OCI-LY7 (cell line): ENCODE data around the gene TOR3A. TPM values are rescaled to one million over a fixed set of nuclear protein-coding genes. Genes with fewer than 3 reads are reported as not detected.

Experiments
- BruUV-seq: library from RNA; stranded (reverse); fragments of 400-500 nt; replicated peaks from 2 replicates; lab custom pipeline; 2021; lab: Mats Ljungman, UMichigan
- CTCF ChIA-PET: fragments of 300-600 bp; sonication (Branson Sonifier 250); formaldehyde crosslinking; loops from one replicate; lab custom pipeline; 2022; ENCODE audit warnings: antibody characterized with exemption; ENCODE audit not compliant: unreplicated experiment; lab: Charles Lee
- POLR2A ChIA-PET: fragments of 300-600 bp; sonication (Branson Sonifier 250); formaldehyde crosslinking; loops from one replicate; lab custom pipeline; 2022; ENCODE audit warnings: antibody characterized with exemption; lab: Charles Lee
- DNase-seq: peaks from one replicate; pipeline ENCODE4 v3.0.0-alpha.2; 2015; ENCODE audit warnings: low spot score
- H2AFZ ChIP-seq: fragments of 200-600 bp; sonication (generic), shearing (Covaris generic); 2 replicates; pipeline ENCODE4 v1.6.1; 2014; ENCODE audit warnings: mild to moderate bottlenecking, antibody characterized with exemption, low read length, moderate library complexity
- H3K27ac ChIP-seq: fragments of 200-600 bp; sonication (generic); 2 replicates; pipeline ENCODE4 v1.5.1; 2014; ENCODE audit warnings: mixed run types, low read depth, mild to moderate bottlenecking, moderate library complexity, low read length, inconsistent platforms; ENCODE audit not compliant: poor library complexity, severe bottlenecking
- H3K36me3 ChIP-seq: fragments of 200-600 bp; sonication (generic); 2 replicates; pipeline ENCODE4 v1.6.1; 2014; ENCODE audit warnings: mild to moderate bottlenecking, antibody characterized with exemption, low read length, moderate library complexity, mixed read lengths; ENCODE audit not compliant: insufficient read depth
- H3K4me1 ChIP-seq: fragments of 200-600 bp; sonication (generic); 2 replicates; pipeline ENCODE4 v1.5.1; 2014; ENCODE audit warnings: mild to moderate bottlenecking, low read length; ENCODE audit not compliant: insufficient read depth, poor library complexity, severe bottlenecking
- H3K4me2 ChIP-seq: fragments of 200-600 bp; sonication (generic); 2 replicates; pipeline ENCODE4 v1.6.1; 2014; ENCODE audit warnings: mild to moderate bottlenecking, low read length
- H3K4me3 ChIP-seq: fragments of 200-600 bp; sonication (generic); 2 replicates; pipeline ENCODE4 v1.5.1; 2014; ENCODE audit warnings: mild to moderate bottlenecking, low read depth, low read length; ENCODE audit not compliant: poor library complexity, severe bottlenecking
- H3K79me2 ChIP-seq: fragments of 200-600 bp; sonication (generic); 2 replicates; pipeline ENCODE4 v1.6.1; 2016; ENCODE audit warnings: low read depth, mild to moderate bottlenecking, low read length, moderate library complexity, mixed read lengths; ENCODE audit not compliant: insufficient read depth
- H3K9me2 ChIP-seq: fragments of 200-600 bp; sonication (generic); 2 replicates; pipeline ENCODE4 v1.6.1; 2016; ENCODE audit warnings: mild to moderate bottlenecking, low read length, mixed read lengths; ENCODE audit not compliant: insufficient read depth
- H3K9me3 ChIP-seq: fragments of 200-600 bp; sonication (generic); 2 replicates; pipeline ENCODE4 v1.6.1; 2014; ENCODE audit warnings: mild to moderate bottlenecking, mixed run types, low read length, mixed read lengths
- H4K20me1 ChIP-seq: fragments of 200-600 bp; sonication (generic); 2 replicates; pipeline ENCODE4 v1.6.1; 2014; ENCODE audit warnings: mild to moderate bottlenecking, antibody characterized with exemption, low read length, moderate library complexity, mixed read lengths; ENCODE audit not compliant: insufficient read depth
- EZH2phosphoT487 ChIP-seq: fragments of 200-600 bp; sonication (generic); IDR thresholded peaks from 2 replicates; pipeline ENCODE4 v1.6.1; 2018; ENCODE audit warnings: low read depth, borderline replicate concordance, mild to moderate bottlenecking, mixed run types, antibody characterized with exemption, low read length, moderate library complexity, mixed read lengths
- intact Hi-C: fragments of 100-400 bp; cut with micrococcal nuclease; formaldehyde crosslinking; loops from one replicate; pipeline ENCODE4 v1.10.0; 2022; ENCODE audit not compliant: unreplicated experiment
- total RNA-seq, 2 experiments: library from RNA; depleted of rRNA in 1 of 2; stranded (reverse); fragments of >200 nt in 1 of 2; shearing (Covaris generic) in 1 of 2; gene quantifications; 2 replicates each; pipeline ENCODE4 v1.2.3, GENCODE V29; 2014 to 2022
- TF ChIP-seq, protein P1 (sequence below): fragments of 200-600 bp; sonication (generic); conservative IDR thresholded peaks from 2 replicates; pipeline ENCODE4 v1.5.1; 2014; ENCODE audit warnings: mild to moderate bottlenecking, antibody characterized with exemption, low read length, moderate library complexity, mixed read lengths

TOR3A gene
- total RNA-seq, 2 experiments from 2014 or later = 49.0 to 66.7 TPM

- H3K36me3 ChIP-seq = peaks cover 22% of the 10 kb centered on the region
- TF ChIP-seq EZH2phosphoT487 = no peak
- TF ChIP-seq, protein P1, sequence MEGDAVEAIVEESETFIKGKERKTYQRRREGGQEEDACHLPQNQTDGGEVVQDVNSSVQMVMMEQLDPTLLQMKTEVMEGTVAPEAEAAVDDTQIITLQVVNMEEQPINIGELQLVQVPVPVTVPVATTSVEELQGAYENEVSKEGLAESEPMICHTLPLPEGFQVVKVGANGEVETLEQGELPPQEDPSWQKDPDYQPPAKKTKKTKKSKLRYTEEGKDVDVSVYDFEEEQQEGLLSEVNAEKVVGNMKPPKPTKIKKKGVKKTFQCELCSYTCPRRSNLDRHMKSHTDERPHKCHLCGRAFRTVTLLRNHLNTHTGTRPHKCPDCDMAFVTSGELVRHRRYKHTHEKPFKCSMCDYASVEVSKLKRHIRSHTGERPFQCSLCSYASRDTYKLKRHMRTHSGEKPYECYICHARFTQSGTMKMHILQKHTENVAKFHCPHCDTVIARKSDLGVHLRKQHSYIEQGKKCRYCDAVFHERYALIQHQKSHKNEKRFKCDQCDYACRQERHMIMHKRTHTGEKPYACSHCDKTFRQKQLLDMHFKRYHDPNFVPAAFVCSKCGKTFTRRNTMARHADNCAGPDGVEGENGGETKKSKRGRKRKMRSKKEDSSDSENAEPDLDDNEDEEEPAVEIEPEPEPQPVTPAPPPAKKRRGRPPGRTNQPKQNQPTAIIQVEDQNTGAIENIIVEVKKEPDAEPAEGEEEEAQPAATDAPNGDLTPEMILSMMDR = no peak
- no peaks in the 10 kb centered on the region for H3K9me2 ChIP-seq
- H3K27ac ChIP-seq = no peak overlapping the region
- ChIA-PET CTCF (no interaction called here), POLR2A (interaction anchor here (0.6 to 2.0 kb wide), 6 partner anchors 10 to 180 kb away, joined by 3 to 5 read pairs (median 3); no protein-coding TSS in a partner anchor)
- intact Hi-C loops = no loop called here
- H2AFZ ChIP-seq = no peak overlapping the region
- no peak overlapping the region for H3K4me3 ChIP-seq
- peaks cover 6% of the 10 kb centered on the region for H3K4me1 ChIP-seq
- 0 out of 2 replicates have a peak, but pooled peaks cover 12% of the 10 kb centered on the region for H3K9me3 ChIP-seq
- H4K20me1 ChIP-seq = no peaks in the 10 kb centered on the region
- no TSS peak for BruUV-seq
- DNase-seq = no peak
- H3K4me2 ChIP-seq = no peak overlapping the region
- H3K79me2 ChIP-seq = peaks cover 8% of the 10 kb centered on the region; the same call in 1 of the 2 replicates
Measured at GRCh38 chr1:179043907-179044306, 38.0 kb upstream of the TOR3A start.

DNA sequence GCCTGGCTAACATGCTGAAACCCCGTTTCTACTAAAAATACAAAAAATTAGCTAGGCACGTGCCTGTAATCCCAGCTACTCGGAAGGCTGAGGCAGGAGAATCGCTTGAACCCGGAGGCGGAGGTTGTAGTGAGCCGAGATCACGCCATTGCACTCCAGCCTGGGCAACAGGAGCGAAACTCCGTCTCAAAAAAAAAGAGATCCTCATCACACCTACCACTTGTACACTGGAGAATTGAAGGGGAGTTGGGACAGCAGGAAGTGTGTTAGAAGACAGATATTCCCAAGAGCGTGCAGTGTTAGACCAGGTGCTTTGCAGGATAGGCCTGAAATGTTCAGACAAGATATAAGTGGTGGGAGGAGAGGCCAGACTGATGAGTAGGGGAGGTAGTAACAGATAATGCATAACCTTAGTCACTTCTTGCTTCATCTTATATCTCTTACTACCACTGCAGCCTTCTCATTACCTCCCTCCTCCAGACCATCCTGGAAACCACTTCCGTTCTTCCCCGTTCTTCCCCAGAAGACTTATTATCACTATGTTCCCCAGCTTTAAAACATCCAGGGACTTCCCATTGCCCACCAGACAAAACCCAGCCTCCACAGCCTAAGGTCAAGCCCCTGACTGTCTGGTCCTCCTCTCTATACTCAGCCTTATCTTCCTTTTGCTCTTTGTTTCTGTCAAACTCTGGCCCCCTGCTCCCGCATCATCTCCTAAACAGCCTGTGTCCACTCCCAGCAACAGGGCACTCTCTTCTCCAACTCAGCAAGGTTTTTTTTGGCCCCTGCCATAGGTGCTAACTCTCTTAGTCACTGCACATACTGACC, 34.8 kb upstream of the TOR3A start:
- no peak for DNase-seq
- Histone ChIP-seq H3K9me3 (0 out of 2 replicates have a peak, but pooled peaks cover 8% of the 10 kb centered on the region), H3K4me3 (no peak overlapping the region), H3K4me2 (no peak overlapping the region), H3K36me3 (peaks cover 20% of the 10 kb centered on the region), H4K20me1 (no peaks in the 10 kb centered on the region; the same call in 1 of the 2 replicates), H3K9me2 (no peaks in the 10 kb centered on the region), H3K27ac (no peak overlapping the region), H3K4me1 (no peaks in the 10 kb centered on the region), H3K79me2 (no peaks in the 10 kb centered on the region), H2AFZ (no peak overlapping the region)
- no TSS peak for BruUV-seq
- no peak for TF ChIP-seq EZH2phosphoT487
- TF ChIP-seq, protein P1 = no peak
- ChIA-PET POLR2A (interaction anchor here (1.6 kb wide), 1 partner anchor 8 kb away, joined by 5 read pairs; no protein-coding TSS in a partner anchor), CTCF (no interaction called here)
- intact Hi-C loops = no loop called here

- H3K79me2 ChIP-seq = no peaks in the 10 kb centered on the region
- H3K4me1 ChIP-seq = no peaks in the 10 kb centered on the region
- no peak overlapping the region for H3K27ac ChIP-seq
- H3K4me3 ChIP-seq = no peak overlapping the region
- H4K20me1 ChIP-seq = no peaks in the 10 kb centered on the region; the same call in 1 of the 2 replicates
- H3K36me3 ChIP-seq = peaks cover 14% of the 10 kb centered on the region
- TF ChIP-seq, protein P1 = no peak
- no peak for TF ChIP-seq EZH2phosphoT487
- no peak for DNase-seq
- ChIA-PET POLR2A (interaction anchor here (0.5 to 1.6 kb wide), 3 partner anchors 9 to 246 kb away, joined by 3 to 5 read pairs (median 4); partner anchors contain the start of gene SOAT1), CTCF (no interaction called here)
- intact Hi-C loops = no loop called here
- H3K9me3 ChIP-seq = 0 out of 2 replicates have a peak, but pooled peaks cover 2% of the 10 kb centered on the region
- no peak overlapping the region for H3K4me2 ChIP-seq
- H3K9me2 ChIP-seq = no peaks in the 10 kb centered on the region
- no peak overlapping the region for H2AFZ ChIP-seq
- BruUV-seq = no TSS peak
Measured at GRCh38 chr1:179047636-179047997, 34.3 kb upstream of the TOR3A start.
